Upper lobe of right lung (tissue), 1 donor: Measurements from ENCODE around the gene PANK4. TPM values are rescaled to one million over a fixed set of nuclear protein-coding genes. Genes with fewer than 3 reads are reported as not detected.

Source experiments
- ATAC-seq: fragments of 200-7000 bp; cut with Tn5 transposase; one replicate; pipeline ENCODE4 v1.9.1; 2020; ENCODE audit warnings: mild to moderate bottlenecking, moderate library complexity
- DNase-seq: peaks from one replicate; pipeline ENCODE4 v3.0.0-alpha.2; 2020
- H3K27ac ChIP-seq: fragments of 200-600 bp; one replicate; pipeline ENCODE4 v1.8.0; 2022
- H3K27me3 ChIP-seq: fragments of 200-600 bp; one replicate; pipeline ENCODE4 v1.8.0; 2022; ENCODE audit warnings: mild to moderate bottlenecking
- H3K36me3 ChIP-seq: fragments of 200-600 bp; one replicate; pipeline ENCODE4 v1.8.0; 2022
- H3K4me1 ChIP-seq: fragments of 200-600 bp; one replicate; pipeline ENCODE4 v1.8.0; 2022
- H3K4me3 ChIP-seq: fragments of 200-600 bp; one replicate; pipeline ENCODE4 v1.8.0; 2022; ENCODE audit warnings: mild to moderate bottlenecking
- H3K9me3 ChIP-seq: fragments of 200-600 bp; one replicate; pipeline ENCODE4 v1.8.0; 2022
- CTCF ChIP-seq: fragments of 200-600 bp; IDR thresholded peaks from one replicate; pipeline ENCODE4 v1.8.0; 2022; ENCODE audit warnings: antibody characterized with exemption
- intact Hi-C: fragments of 100-400 bp; cut with DNase I; formaldehyde crosslinking; loops from one replicate; pipeline ENCODE4 v1.11.0; 2022
- total RNA-seq: library from RNA; stranded (reverse); fragmentation: NEBNext Ultra II Directional; extraction: Animal tissue kit (Norgen Biotek cat#: 25700); gene quantifications from one replicate; pipeline ENCODE4 v1.2.1, GENCODE V29; 2021
- donor health status: DM: no; HTN: yes; CAD: no; lungs with severe emphysema.

The PANK4 gene
- total RNA-seq, 1 donor from 2014 or later: 36.4 TPM

- Histone ChIP-seq H3K4me3 (no peak overlapping the region), H3K27me3 (peaks cover 15% of the 10 kb centered on the region), H3K4me1 (no peaks in the 10 kb centered on the region), H3K27ac (no peak overlapping the region), H3K9me3 (no peaks in the 10 kb centered on the region), H3K36me3 (peaks cover 45% of the 10 kb centered on the region)
- no peak for DNase-seq
- ATAC-seq: no peak
- intact Hi-C loops: no loop called here
- no peak for TF ChIP-seq CTCF
These were observed 18.6 kb downstream of the PANK4 start for GRCh38 chr1:2507744-2508155.

GRCh38 chr1:2506901-2507565, 19.4 kb downstream of the PANK4 start:
- Histone ChIP-seq H3K27ac (no peak overlapping the region), H3K4me3 (no peak overlapping the region), H3K36me3 (peaks cover 38% of the 10 kb centered on the region), H3K27me3 (peaks cover 18% of the 10 kb centered on the region), H3K9me3 (no peaks in the 10 kb centered on the region), H3K4me1 (no peaks in the 10 kb centered on the region)
- DNase-seq: no peak
- intact Hi-C loops: no loop called here
- no peak for TF ChIP-seq CTCF
- no peak for ATAC-seq

- no peak for TF ChIP-seq CTCF
- Histone ChIP-seq H3K9me3 (no peaks in the 10 kb centered on the region), H3K4me3 (no peak overlapping the region), H3K4me1 (no peaks in the 10 kb centered on the region), H3K27me3 (peaks cover 24% of the 10 kb centered on the region), H3K27ac (no peak overlapping the region), H3K36me3 (peaks cover 30% of the 10 kb centered on the region)
- ATAC-seq: no peak
- DNase-seq: no peak
- intact Hi-C loops: no loop called here
These were observed 20.2 kb downstream of the PANK4 start for GRCh38 chr1:2506007-2506860.

GRCh38 chr1:2505461-2505994, 20.9 kb downstream of the PANK4 start:
- DNase-seq: no peak
- no peak for ATAC-seq
- H3K9me3 ChIP-seq: no peaks in the 10 kb centered on the region

GRCh38 chr1:2504949-2505272, 21.5 kb downstream of the PANK4 start:
- H3K4me1 ChIP-seq: no peaks in the 10 kb centered on the region
- H3K36me3 ChIP-seq: peaks cover 16% of the 10 kb centered on the region
- H3K27ac ChIP-seq: no peak overlapping the region
- TF ChIP-seq CTCF: no peak
- peaks cover 24% of the 10 kb centered on the region for H3K27me3 ChIP-seq
- H3K4me3 ChIP-seq: no peak overlapping the region
- no peak for DNase-seq
- H3K9me3 ChIP-seq: no peaks in the 10 kb centered on the region
- ATAC-seq: no peak
- intact Hi-C loops: no loop called here

More at GRCh38 chr1:2505461-2505994, 20.9 kb downstream of the PANK4 start:
- intact Hi-C loops: no loop called here
- Histone ChIP-seq H3K27me3 (peaks cover 24% of the 10 kb centered on the region), H3K4me3 (no peak overlapping the region), H3K36me3 (peaks cover 23% of the 10 kb centered on the region), H3K27ac (no peak overlapping the region), H3K4me1 (no peaks in the 10 kb centered on the region)
- TF ChIP-seq CTCF: no peak
